K562 (cell line): ENCODE results near the gene TBC1D17. TPM values are rescaled to one million over a fixed set of nuclear protein-coding genes. Genes with fewer than 3 reads are reported as not detected.
A peak's percentile ranks its signal among the peaks of the same experiment; 100 is the strongest.

Experiments used
- ETS1 ChIP-seq: conservative IDR thresholded peaks from 2 replicates; pipeline ENCODE4 v1.6.1; 2011; ENCODE audit warnings: low read depth, mild to moderate bottlenecking, low read length; ENCODE audit not compliant: control insufficient read depth
- HDAC2 ChIP-seq: fragments of 450-650 bp; IDR thresholded peaks from 2 replicates; pipeline ENCODE4 v1.6.1; 2016; ENCODE audit warnings: mild to moderate bottlenecking
- MTF1 ChIP-seq: fragments of 250-450 bp; sonication (Bioruptor Pico); IDR thresholded peaks from 2 replicates; pipeline ENCODE4 v1.9.0; 2021; ENCODE audit warnings: moderate library complexity, mild to moderate bottlenecking, inconsistent platforms, borderline replicate concordance
- NR2C2 ChIP-seq, 2 experiments: fragments of 200-800 bp in 1 of 2; sonication (Bioruptor generic) in 1 of 2; sonication (generic) in 1 of 2; formaldehyde crosslinking in 1 of 2; IDR thresholded peaks; 2 replicates each; pipeline versions ENCODE4 v1.6.1 to v1.8.0; 2016 to 2022; ENCODE audit warnings: mild to moderate bottlenecking in 1 of 2, missing compliant biosample characterization in 1 of 2, missing genetic modification characterization in 1 of 2, missing genetic modification reagents in 1 of 2
- POLR2A ChIP-seq: fragments of 450-650 bp; conservative IDR thresholded peaks from 2 replicates; pipeline ENCODE4 v1.6.1; 2016
- ZEB2 ChIP-seq: fragments of 450-650 bp; IDR thresholded peaks from 2 replicates; pipeline ENCODE4 v1.6.1; 2016
- ZNF143 ChIP-seq: sonication (generic); formaldehyde crosslinking; IDR thresholded peaks from 2 replicates; pipeline ENCODE4 v1.9.0; 2022; ENCODE audit warnings: mild to moderate bottlenecking, missing genetic modification reagents
- ZNF644 ChIP-seq: fragments of 200-800 bp; sonication (Bioruptor generic); IDR thresholded peaks from 2 replicates; pipeline ENCODE4 v1.6.1; 2016; ENCODE audit warnings: low read depth, missing genetic modification characterization, missing compliant biosample characterization
- ZNF699 ChIP-seq: fragments of 250-450 bp; sonication (Bioruptor Pico); IDR thresholded peaks from 2 replicates; pipeline ENCODE4 v1.8.0; 2021; ENCODE audit warnings: mild to moderate bottlenecking, moderate library complexity; ENCODE audit not compliant: insufficient replicate concordance
- polyA plus RNA-seq, 8 experiments: library from polyadenylated mRNA; depleted of rRNA in 4 of 8; stranded (reverse) in 5 of 8; unstranded in 3 of 8; fragments of >200 nt; fragmentation: Nextera tagmentation in 2 of 8; fragmentation: Illumina TruSeq in 1 of 8; extraction: Ambion mirVana in 2 of 8; extraction: Trizol in 1 of 8; gene quantifications; 2 replicates each; pipeline versions ENCODE4 v1.2.1 to v1.2.3, GENCODE V29; 2011 to 2014; ENCODE audit warnings: inconsistent platforms in 1 of 8, missing spikeins in 1 of 8
- total RNA-seq, 7 experiments: library from RNA; depleted of rRNA in 6 of 7; stranded (reverse); fragments of >200 nt in 6 of 7; fragmentation: Illumina TruSeq in 2 of 7; extraction: Trizol in 2 of 7; gene quantifications; 2 replicates each; pipeline versions ENCODE4 v1.2.1 to v1.2.3, GENCODE V29; 2011 to 2021; ENCODE audit warnings: low replicate concordance in 1 of 7
- TF ChIP-seq, protein P1 (sequence below): sonication (generic); formaldehyde crosslinking; IDR thresholded peaks from 2 replicates; pipeline ENCODE4 v1.8.0; 2023; ENCODE audit warnings: mild to moderate bottlenecking, missing genetic modification reagents
- TF ChIP-seq, protein P2 (sequence below): sonication (generic); formaldehyde crosslinking; IDR thresholded peaks from 2 replicates; pipeline ENCODE4 v1.5.0; 2020; ENCODE audit warnings: missing genetic modification reagents
- TF ChIP-seq, protein P3 (sequence below): sonication (generic); formaldehyde crosslinking; IDR thresholded peaks from 2 replicates; pipeline ENCODE4 v1.8.0; 2023; ENCODE audit warnings: missing genetic modification reagents, mild to moderate bottlenecking, borderline replicate concordance
- TF ChIP-seq, protein P4 (sequence below): sonication (generic); formaldehyde crosslinking; IDR thresholded peaks from 2 replicates; pipeline ENCODE4 v1.8.0; 2022; ENCODE audit warnings: missing genetic modification reagents, mild to moderate bottlenecking, moderate library complexity, borderline replicate concordance

Gene TBC1D17
- total and polyA plus RNA-seq, 9 of the 15 experiments (the other 6 are each of a cell fraction or from before 2014, with no cell fraction given) = 0.42 to 16.0 (median 3.8) TPM

DNA sequence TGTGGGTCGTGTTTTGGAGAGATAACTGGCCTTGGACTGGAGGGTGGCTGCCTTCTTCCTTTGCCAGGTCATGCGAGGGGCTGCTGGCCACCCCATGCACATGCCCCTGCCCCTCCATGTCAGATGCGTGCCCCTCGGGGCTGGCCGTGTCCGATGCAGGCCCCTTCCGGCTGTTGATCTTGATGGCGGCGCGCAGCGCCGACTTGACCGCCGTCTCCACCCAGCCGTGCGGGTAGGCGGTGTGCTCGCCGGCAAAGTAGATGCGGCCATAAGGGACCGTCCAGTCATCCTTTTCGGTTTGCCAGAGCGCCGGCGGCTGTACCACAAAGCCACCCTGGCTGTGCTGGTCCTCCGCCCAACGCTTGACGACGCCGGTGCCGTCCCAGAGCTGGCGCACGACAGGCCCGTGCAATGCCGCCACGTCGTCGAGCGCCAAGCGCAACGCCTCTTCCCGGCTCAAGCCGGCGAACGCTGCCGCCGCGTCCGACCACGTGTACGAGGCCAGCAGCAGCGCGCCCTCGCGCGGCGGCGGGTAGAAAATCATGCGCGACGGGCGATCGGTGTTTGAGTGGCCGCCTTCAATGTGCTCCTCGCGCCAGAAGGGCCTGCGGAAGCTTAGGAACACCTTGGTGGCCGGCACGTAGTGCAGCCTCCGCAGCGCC is 12.3 kb downstream of the TBC1D17 start (continued):
- TF ChIP-seq, protein P1, sequence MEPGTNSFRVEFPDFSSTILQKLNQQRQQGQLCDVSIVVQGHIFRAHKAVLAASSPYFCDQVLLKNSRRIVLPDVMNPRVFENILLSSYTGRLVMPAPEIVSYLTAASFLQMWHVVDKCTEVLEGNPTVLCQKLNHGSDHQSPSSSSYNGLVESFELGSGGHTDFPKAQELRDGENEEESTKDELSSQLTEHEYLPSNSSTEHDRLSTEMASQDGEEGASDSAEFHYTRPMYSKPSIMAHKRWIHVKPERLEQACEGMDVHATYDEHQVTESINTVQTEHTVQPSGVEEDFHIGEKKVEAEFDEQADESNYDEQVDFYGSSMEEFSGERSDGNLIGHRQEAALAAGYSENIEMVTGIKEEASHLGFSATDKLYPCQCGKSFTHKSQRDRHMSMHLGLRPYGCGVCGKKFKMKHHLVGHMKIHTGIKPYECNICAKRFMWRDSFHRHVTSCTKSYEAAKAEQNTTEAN (CRISPR knock-in tag) = peak; percentile 97
- TF ChIP-seq, protein P2, sequence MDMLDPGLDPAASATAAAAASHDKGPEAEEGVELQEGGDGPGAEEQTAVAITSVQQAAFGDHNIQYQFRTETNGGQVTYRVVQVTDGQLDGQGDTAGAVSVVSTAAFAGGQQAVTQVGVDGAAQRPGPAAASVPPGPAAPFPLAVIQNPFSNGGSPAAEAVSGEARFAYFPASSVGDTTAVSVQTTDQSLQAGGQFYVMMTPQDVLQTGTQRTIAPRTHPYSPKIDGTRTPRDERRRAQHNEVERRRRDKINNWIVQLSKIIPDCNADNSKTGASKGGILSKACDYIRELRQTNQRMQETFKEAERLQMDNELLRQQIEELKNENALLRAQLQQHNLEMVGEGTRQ = peak; percentile 75
- TF ChIP-seq NR2C2 (CRISPR knock-in tag; IDR thresholded peaks at IDR 0.05) (peak; percentile 93), NR2C2 (tag; IDR thresholded peaks at IDR 0.05) (peak; percentile 30; the same call in 1 of the 2 replicates), ZNF644 (no peak), ZNF143 (CRISPR knock-in tag) (peak; percentile 68), POLR2A (peak; percentile 63), ETS1 (peak; percentile 78), HDAC2 (peak; percentile 51; the same call in 1 of the 2 replicates), ZNF699 (CRISPR knock-in tag) (no peak), ZEB2 (peak; percentile 79; the same call in 1 of the 2 replicates), MTF1 (no peak)
- TF ChIP-seq, protein P3, sequence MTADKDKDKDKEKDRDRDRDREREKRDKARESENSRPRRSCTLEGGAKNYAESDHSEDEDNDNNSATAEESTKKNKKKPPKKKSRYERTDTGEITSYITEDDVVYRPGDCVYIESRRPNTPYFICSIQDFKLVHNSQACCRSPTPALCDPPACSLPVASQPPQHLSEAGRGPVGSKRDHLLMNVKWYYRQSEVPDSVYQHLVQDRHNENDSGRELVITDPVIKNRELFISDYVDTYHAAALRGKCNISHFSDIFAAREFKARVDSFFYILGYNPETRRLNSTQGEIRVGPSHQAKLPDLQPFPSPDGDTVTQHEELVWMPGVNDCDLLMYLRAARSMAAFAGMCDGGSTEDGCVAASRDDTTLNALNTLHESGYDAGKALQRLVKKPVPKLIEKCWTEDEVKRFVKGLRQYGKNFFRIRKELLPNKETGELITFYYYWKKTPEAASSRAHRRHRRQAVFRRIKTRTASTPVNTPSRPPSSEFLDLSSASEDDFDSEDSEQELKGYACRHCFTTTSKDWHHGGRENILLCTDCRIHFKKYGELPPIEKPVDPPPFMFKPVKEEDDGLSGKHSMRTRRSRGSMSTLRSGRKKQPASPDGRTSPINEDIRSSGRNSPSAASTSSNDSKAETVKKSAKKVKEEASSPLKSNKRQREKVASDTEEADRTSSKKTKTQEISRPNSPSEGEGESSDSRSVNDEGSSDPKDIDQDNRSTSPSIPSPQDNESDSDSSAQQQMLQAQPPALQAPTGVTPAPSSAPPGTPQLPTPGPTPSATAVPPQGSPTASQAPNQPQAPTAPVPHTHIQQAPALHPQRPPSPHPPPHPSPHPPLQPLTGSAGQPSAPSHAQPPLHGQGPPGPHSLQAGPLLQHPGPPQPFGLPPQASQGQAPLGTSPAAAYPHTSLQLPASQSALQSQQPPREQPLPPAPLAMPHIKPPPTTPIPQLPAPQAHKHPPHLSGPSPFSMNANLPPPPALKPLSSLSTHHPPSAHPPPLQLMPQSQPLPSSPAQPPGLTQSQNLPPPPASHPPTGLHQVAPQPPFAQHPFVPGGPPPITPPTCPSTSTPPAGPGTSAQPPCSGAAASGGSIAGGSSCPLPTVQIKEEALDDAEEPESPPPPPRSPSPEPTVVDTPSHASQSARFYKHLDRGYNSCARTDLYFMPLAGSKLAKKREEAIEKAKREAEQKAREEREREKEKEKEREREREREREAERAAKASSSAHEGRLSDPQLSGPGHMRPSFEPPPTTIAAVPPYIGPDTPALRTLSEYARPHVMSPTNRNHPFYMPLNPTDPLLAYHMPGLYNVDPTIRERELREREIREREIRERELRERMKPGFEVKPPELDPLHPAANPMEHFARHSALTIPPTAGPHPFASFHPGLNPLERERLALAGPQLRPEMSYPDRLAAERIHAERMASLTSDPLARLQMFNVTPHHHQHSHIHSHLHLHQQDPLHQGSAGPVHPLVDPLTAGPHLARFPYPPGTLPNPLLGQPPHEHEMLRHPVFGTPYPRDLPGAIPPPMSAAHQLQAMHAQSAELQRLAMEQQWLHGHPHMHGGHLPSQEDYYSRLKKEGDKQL (CRISPR knock-in tag) = 0 out of 2 replicates have a peak, but pooled peaks have one; percentile 87
- TF ChIP-seq, protein P4, sequence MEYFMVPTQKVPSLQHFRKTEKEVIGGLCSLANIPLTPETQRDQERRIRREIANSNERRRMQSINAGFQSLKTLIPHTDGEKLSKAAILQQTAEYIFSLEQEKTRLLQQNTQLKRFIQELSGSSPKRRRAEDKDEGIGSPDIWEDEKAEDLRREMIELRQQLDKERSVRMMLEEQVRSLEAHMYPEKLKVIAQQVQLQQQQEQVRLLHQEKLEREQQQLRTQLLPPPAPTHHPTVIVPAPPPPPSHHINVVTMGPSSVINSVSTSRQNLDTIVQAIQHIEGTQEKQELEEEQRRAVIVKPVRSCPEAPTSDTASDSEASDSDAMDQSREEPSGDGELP (CRISPR knock-in tag) = peak; percentile 97
